RWPE1 (cell line): ENCODE results near the gene TAX1BP3.
"Not testable (repeated sequence)": the region's sequence is repeated elsewhere in the genome, so short reads cannot be mapped to it uniquely, and the experiment has no call there.

Experiments
- CTCF ChIA-PET: fragments of 350-600 bp; sonication (Branson Sonifier 250); formaldehyde crosslinking; extraction: SDS; loops from one replicate; lab custom pipeline; 2021; lab: Yijun Ruan, JAX
- POLR2A ChIA-PET: fragments of 400-600 bp; formaldehyde crosslinking; extraction: SDS; loops from one replicate; lab custom pipeline; 2020; ENCODE audit warnings: antibody characterized with exemption; ENCODE audit not compliant: low non-redundant PET; lab: Yijun Ruan, JAX
- DNase-seq: peaks from one replicate; pipeline ENCODE4 v3.0.0; 2012; ENCODE audit warnings: low spot score
- H3K27ac ChIP-seq: fragments of 450-650 bp; 2 replicates; pipeline ENCODE4 v1.5.1; 2017
- CTCF ChIP-seq: fragments of 450-650 bp; conservative IDR thresholded peaks from 2 replicates; pipeline ENCODE4 v1.5.1; 2017; ENCODE audit warnings: low read depth, mild to moderate bottlenecking

TAX1BP3 gene

DNA sequence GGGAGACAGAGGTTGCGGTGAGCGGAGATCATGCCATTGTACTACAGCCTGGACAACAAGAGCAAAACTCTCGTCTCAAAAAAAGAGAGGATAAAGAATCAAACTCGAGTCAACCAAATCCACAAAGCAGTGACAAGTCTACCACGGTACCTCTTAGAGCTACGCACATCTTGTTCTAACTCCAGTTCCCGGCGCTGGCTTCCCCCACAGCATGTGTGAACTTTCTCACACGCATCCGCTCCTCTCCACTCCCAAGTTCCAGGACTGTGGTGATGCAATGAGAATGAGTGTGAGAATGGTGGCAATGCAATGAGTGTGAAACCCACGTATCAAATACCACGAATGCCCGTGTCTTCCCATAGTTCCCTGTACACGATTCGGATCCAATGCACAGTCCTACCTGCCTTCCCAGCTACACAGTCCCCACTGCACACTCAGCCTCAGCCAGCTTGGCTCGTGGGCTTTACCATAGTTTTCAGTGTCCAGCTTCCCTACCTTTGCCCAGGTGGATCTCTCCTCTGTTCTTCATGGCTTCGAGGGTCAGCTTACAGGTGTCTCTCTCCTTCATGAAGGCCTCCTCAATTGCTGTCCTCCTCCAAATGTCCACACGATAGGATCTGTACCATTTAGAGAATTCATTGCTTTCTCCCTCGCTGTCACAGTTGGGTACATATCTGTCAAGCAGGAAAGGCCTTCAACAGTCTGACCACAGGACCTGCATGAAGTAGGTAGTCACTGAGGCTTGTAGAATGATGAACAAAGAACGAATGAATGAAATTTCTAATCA, 36.7 kb upstream of the TAX1BP3 start:
- POLR2A ChIA-PET: interaction anchor here (0.6 kb wide), 1 partner anchor 16 kb away, joined by 3 read pairs; no protein-coding TSS in a partner anchor
- DNase-seq: no peak
- no peak for TF ChIP-seq CTCF
- CTCF ChIA-PET: no interaction called here
- no peak overlapping the region for H3K27ac ChIP-seq

DNA sequence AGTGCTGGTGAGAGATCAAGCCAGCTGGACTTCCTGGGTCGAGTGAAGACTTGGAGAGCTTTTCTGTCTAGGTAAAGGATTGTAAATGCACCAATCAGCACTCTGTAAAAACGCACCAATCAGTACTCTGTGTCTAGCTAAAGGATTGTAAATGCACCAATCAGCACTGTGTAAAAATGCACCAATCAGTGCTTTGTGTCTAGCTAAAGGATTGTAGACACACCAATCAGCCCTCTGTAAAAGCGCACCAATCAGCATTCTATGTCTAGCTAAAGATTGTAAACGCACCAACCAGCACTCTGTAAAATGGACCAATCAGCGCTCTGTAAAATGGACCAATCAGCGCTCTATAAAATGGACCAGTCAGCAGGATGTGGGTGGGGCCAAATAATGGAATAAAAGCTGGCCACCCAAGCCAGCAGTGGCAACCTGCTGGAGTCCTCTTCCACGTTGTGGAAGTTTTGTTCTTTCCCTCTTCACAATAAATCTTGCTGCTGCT, 33.7 kb upstream of the TAX1BP3 start:
- CTCF ChIA-PET, DNase-seq, POLR2A ChIA-PET, H3K27ac ChIP-seq: not testable (repeated sequence)

GRCh38 chr17:3699951-3700350, 31.6 kb upstream of the TAX1BP3 start:
- no peak overlapping the region for H3K27ac ChIP-seq
- TF ChIP-seq CTCF: no peak
- DNase-seq: no peak
- ChIA-PET POLR2A (no interaction called here), CTCF (no interaction called here)

DNA sequence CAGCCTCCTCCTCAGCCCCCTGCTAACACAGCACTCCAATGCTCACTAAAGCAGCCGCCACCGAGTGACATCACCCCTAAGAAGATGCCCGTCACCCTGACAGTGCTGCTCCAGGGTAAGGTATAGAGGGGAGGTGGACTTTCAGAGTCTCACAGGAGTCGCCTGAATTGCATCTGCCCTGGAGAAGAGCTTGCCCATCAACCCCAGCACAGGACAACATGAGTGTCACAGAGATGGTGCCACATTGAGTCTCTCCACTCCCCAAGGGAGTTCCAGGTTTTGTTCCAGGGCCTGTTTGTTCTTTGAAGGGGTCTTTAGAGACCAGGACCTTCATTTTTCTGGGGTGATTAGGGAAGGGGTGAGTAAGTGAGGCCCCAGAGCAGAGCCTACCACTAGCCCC, 29.8 kb upstream of the TAX1BP3 start:
- TF ChIP-seq CTCF: no peak
- CTCF ChIA-PET: no interaction called here
- POLR2A ChIA-PET: no interaction called here
- no peak overlapping the region for H3K27ac ChIP-seq
- DNase-seq: no peak

DNA sequence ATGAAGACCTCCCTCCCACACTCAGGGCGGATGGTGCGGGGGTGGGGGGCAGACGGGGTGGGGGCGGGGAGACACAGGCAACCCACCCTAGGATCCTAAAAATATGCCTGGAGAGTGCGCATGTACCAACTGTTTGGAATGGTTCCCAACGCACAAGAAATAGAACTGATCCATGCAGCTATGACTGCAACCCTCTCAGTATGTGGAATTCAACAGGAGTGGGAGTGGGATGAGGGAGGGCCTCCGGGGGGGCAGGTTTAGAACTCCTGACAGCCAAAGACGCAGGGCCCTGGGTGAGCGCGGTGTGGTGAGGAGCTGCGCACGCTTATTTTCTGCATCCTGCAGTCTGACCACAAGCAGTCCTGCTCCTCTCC, 28.7 kb upstream of the TAX1BP3 start:
- no peak for DNase-seq
- no peak overlapping the region for H3K27ac ChIP-seq
- POLR2A ChIA-PET: no interaction called here
- TF ChIP-seq CTCF: no peak
- CTCF ChIA-PET: no interaction called here

DNA sequence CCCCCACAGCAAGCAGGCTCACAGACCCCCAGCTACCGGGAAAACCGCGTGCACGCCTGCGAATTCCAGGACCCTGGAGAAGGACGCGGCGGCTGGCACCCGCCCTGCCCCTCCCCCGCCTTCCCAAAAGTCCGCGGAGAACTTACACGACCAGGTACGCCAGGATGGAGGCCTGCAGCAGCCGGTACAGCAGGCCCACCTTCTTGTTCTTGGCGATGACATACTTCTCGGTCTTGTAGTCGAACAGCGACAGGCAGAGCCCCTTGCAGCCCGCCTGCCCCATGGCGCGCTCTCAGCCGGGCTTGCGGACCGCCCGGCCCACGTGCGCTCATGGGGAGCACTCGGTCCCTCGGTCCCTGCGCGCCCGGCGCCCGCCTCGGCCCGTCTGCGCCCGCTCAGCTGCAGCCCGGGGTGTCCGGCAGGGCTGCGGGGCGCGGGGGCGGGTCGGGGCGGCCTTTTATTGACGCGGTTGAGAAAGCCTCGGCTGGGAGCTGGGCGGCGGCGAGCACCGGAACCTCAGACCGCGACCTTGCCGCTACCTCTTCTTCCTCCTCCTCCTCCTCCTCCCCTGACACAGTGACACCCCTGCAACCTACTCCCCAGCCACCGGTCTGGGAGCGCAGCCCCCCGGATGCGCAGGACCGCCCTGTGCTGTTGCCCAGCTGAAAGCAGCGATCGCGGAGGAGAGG, 27.5 kb upstream of the TAX1BP3 start, which contains the start of gene P2RX5:
Gene P2RX5 (minus strand): TSS at position 433 of the 689 bp plus-strand sequence. CDS start 150 bp downstream, at position 283.
- no peak for TF ChIP-seq CTCF
- no peak within 1 kb of the TSS for H3K27ac ChIP-seq
- POLR2A ChIA-PET: interaction anchor here (0.6 kb wide), 1 partner anchor 120 kb away, joined by 6 read pairs; no protein-coding TSS in a partner anchor
- DNase-seq: no peak
- CTCF ChIA-PET: interaction anchor here (0.7 kb wide), 1 partner anchor 40 kb away, joined by 3 read pairs; no protein-coding TSS in a partner anchor
